Dermis blood vessel endothelial cell (primary cell): ENCODE measurements around the gene LRRC4C. TPM values are rescaled to one million over a fixed set of nuclear protein-coding genes. Genes with fewer than 3 reads are reported as not detected.
"Not testable (repeated sequence)": the region's sequence is repeated elsewhere in the genome, so short reads cannot be mapped to it uniquely, and the experiment has no call there.

ENCODE experiments used
- DNase-seq: peaks from one replicate; pipeline ENCODE4 v3.0.0; 2010
- total RNA-seq: library from RNA; depleted of rRNA; stranded (reverse); fragments of >200 nt; gene quantifications from 2 replicates; pipeline ENCODE4 v1.2.3, GENCODE V29; 2014

Gene LRRC4C
- total RNA-seq, 1 donor from 2014 or later, result not detected

- DNase-seq, result no peak
These were observed 448.9 kb downstream of the LRRC4C start for GRCh38 chr11:41010361-41011050.

- DNase-seq, result no peak
These were observed 453.5 kb downstream of the LRRC4C start for GRCh38 chr11:41005986-41006385.

GRCh38 chr11:41003339-41004282 lies 455.8 kb downstream of the LRRC4C start:
- DNase-seq, result no peak

GRCh38 chr11:40998920-40999319 lies 460.5 kb downstream of the LRRC4C start:
- no peak for DNase-seq

GRCh38 chr11:40987776-40988435 lies 471.5 kb downstream of the LRRC4C start:
- DNase-seq, result no peak

- DNase-seq, result no peak
These were observed 473.1 kb downstream of the LRRC4C start for GRCh38 chr11:40986320-40986719.

GRCh38 chr11:40975076-40975475 lies 484.4 kb downstream of the LRRC4C start:
- DNase-seq, result no peak

GRCh38 chr11:40974186-40974795 lies 485.2 kb downstream of the LRRC4C start:
- DNase-seq, result no peak

- no peak for DNase-seq
These were observed 500.7 kb downstream of the LRRC4C start for GRCh38 chr11:40958707-40959106.

GRCh38 chr11:40952479-40952878 lies 507.0 kb downstream of the LRRC4C start:
- DNase-seq, result no peak

- no peak for DNase-seq
These were observed 521.5 kb downstream of the LRRC4C start for GRCh38 chr11:40938002-40938401.

GRCh38 chr11:40924915-40925314 lies 534.5 kb downstream of the LRRC4C start:
- no peak for DNase-seq

GRCh38 chr11:40921246-40921645 lies 538.2 kb downstream of the LRRC4C start:
- DNase-seq, result no peak

- not testable (repeated sequence) for DNase-seq
These were observed 548.7 kb downstream of the LRRC4C start for GRCh38 chr11:40910774-40911173.

GRCh38 chr11:40894501-40894900 lies 565.0 kb downstream of the LRRC4C start:
- no peak for DNase-seq

- no peak for DNase-seq
These were observed 574.0 kb downstream of the LRRC4C start for GRCh38 chr11:40885250-40885954.

- no peak for DNase-seq
These were observed 577.2 kb downstream of the LRRC4C start for GRCh38 chr11:40882301-40882700.

- DNase-seq, result no peak
These were observed 579.5 kb downstream of the LRRC4C start for GRCh38 chr11:40879911-40880310.

GRCh38 chr11:40877981-40878380 lies 581.5 kb downstream of the LRRC4C start:
- no peak for DNase-seq

GRCh38 chr11:40877256-40877655 lies 582.2 kb downstream of the LRRC4C start:
- DNase-seq, result no peak

- no peak for DNase-seq
These were observed 591.3 kb downstream of the LRRC4C start for GRCh38 chr11:40867991-40868632.

GRCh38 chr11:40857754-40858153 lies 601.7 kb downstream of the LRRC4C start:
- not testable (repeated sequence) for DNase-seq
